Effector memory CD4-positive, alpha-beta T cell (primary cell): Measurements from ENCODE around the gene PHLDB2.

Experiments
- DNase-seq, 3 donors: peaks; one replicate each; pipeline ENCODE4 v3.0.0-alpha.2; 2020
- H3K27ac ChIP-seq: 2 replicates; pipeline ENCODE4 v1.7.0; 2013; ENCODE audit warnings: mild to moderate bottlenecking, low read length, moderate library complexity; ENCODE audit not compliant: insufficient read depth, poor library complexity, severe bottlenecking
- H3K27me3 ChIP-seq: replicated peaks from 2 replicates; pipeline ENCODE4 v1.7.0; 2013; ENCODE audit warnings: mild to moderate bottlenecking, low read length; ENCODE audit not compliant: insufficient read depth, control insufficient read depth, poor library complexity, severe bottlenecking
- H3K36me3 ChIP-seq: 2 replicates; pipeline ENCODE4 v1.7.0; 2013; ENCODE audit warnings: mild to moderate bottlenecking, low read length, moderate library complexity; ENCODE audit not compliant: control insufficient read depth, insufficient read depth
- H3K4me1 ChIP-seq: 2 replicates; pipeline ENCODE4 v1.7.0; 2013; ENCODE audit warnings: low read length, mild to moderate bottlenecking; ENCODE audit not compliant: control insufficient read depth, insufficient read depth, poor library complexity, severe bottlenecking
- H3K4me3 ChIP-seq: 2 replicates; pipeline ENCODE4 v1.7.0; 2013; ENCODE audit warnings: low read length, low read depth, mild to moderate bottlenecking; ENCODE audit not compliant: insufficient read depth, poor library complexity, severe bottlenecking
- H3K9me3 ChIP-seq: 2 replicates; pipeline ENCODE4 v1.7.0; 2013; ENCODE audit warnings: mild to moderate bottlenecking, low read length, moderate library complexity; ENCODE audit not compliant: control insufficient read depth

The PHLDB2 gene

DNA sequence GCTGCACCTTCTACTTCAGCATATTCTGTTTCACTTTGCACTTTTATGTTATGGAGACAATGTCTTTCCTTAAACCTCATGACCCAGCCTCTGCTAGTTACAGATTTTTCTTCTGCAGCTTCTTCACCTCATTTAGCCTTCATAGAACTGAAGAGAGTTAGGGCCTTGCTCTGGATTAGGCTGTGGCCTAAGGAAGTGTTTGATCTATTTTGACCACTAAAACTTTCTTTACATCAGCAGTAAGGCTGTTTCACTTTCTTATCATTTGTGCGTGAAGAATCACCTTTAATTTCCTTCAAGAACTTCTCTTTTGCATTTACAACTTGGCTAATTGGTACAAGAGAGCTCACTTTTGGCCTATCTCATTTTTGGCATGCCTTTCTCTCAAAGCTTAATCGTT lies 40.9 kb downstream of the PHLDB2 start:
- no peak for DNase-seq
- H3K36me3 ChIP-seq, result no peaks in the 10 kb centered on the region
- no peaks in the 10 kb centered on the region for H3K27me3 ChIP-seq
- H3K27ac ChIP-seq, result no peak overlapping the region
- H3K4me1 ChIP-seq, result no peaks in the 10 kb centered on the region
- H3K9me3 ChIP-seq, result no peaks in the 10 kb centered on the region
- H3K4me3 ChIP-seq, result no peak overlapping the region

DNA sequence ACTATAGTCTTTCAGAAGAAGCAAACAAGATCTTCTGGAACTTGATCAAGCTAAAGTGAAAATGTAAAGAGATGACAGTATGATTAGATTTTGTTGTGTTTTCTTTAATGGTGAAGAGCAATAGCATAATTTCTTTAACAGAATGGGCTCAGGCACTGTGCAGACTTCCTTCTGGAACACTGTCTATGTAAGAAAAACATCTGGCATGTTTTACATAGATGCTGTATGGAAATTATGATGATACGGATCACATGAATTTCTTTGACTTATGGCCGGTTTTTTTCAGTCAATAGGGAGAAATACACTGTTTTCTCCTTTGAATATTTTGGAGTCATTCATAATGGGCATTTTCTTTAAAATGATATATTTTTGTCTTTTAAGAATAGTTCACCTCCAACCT lies 42.6 kb downstream of the PHLDB2 start:
- DNase-seq, result no peak
- H3K4me3 ChIP-seq, result no peak overlapping the region
- no peak overlapping the region for H3K27ac ChIP-seq
- H3K27me3 ChIP-seq, result no peaks in the 10 kb centered on the region
- no peaks in the 10 kb centered on the region for H3K4me1 ChIP-seq
- H3K36me3 ChIP-seq, result no peaks in the 10 kb centered on the region
- no peaks in the 10 kb centered on the region for H3K9me3 ChIP-seq

DNA sequence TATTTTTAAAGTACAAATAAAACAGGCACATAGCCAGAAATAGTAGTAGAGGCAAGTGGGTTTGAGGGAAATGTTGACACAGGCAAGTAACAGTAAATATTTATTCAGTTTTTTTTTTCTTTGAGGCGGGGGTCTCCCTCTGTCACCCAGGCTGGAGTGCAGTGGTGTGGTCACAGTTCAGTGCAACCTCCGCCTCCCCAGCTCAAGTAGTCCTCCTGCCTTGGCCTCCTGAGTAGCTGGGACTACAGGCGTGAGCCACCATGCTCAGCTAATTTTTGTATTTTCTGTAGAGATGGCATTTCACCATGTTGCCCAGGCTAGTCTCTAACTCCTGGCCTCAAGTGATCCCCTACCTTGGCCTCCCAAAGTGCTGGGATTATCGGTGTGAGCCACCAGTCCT lies 43.5 kb downstream of the PHLDB2 start:
- no peak overlapping the region for H3K4me3 ChIP-seq
- no peaks in the 10 kb centered on the region for H3K27me3 ChIP-seq
- H3K9me3 ChIP-seq, result no peaks in the 10 kb centered on the region
- no peak for DNase-seq
- H3K27ac ChIP-seq, result no peak overlapping the region
- no peaks in the 10 kb centered on the region for H3K36me3 ChIP-seq
- H3K4me1 ChIP-seq, result no peaks in the 10 kb centered on the region

DNA sequence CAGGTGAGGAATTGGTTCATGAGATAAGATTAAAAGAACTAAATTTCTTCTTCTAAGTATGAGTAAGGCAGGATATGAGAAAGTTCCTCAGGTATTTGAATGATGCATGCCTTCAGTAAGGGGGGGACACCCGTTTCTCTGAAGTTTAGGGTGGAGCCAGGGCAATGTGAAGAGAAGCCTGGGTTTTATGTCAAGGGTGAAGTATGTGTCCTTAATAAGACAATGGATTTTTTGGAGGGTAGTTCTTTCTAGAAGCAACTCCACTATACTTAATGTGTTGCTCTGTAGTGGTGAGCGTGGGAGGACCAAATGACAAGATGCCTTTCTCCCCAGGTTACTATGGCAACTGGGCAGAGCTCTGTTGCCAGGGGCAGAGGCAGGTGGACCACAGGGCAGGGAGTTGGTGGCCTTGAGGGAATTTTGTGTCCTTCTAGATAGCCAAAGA lies 44.0 kb downstream of the PHLDB2 start:
- Histone ChIP-seq H3K4me1 (no peaks in the 10 kb centered on the region), H3K27ac (no peak overlapping the region), H3K27me3 (no peaks in the 10 kb centered on the region), H3K36me3 (no peaks in the 10 kb centered on the region), H3K9me3 (no peaks in the 10 kb centered on the region), H3K4me3 (no peak overlapping the region)
- DNase-seq, result no peak

DNA sequence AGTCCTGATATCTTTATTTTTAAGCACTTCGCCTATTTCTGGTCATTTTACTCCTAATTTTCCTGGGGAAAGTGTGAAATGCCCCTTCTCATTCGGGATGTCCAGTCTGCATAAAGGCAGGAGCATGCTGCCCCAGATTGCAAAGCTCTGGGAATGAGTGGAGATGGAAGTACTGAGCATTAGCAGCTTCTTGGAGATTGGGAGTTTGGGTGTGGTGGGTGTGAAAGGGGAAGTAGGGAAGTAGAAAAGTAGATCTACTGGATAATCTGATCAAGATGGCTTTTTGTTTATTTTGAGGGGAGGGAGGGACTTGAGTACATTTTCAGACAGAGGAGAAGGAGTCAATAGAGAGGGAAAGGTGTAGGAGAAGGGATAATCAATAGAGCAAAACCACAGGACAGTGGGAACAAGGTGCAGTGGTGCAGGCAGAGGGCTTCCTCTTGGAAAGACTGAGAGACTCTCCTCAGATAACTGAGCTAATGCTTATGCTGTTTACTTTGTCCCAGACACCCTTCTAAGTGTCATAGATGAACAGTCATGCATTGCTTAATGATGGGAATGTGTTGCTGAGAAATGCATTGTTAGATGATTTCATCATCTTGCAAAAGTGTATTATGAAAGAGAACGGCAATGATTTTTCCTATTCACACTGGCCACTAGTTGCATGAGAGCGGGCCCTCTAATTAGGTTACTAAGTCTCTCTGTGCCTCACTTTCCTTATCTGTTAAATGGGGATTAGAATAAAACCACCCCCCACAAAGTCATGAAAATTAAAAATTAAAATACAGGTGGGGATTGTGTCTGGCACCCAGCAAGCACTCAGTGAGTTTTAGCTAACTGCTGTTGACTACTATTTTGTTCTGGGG lies 45.5 kb downstream of the PHLDB2 start:
- no peak overlapping the region for H3K27ac ChIP-seq

DNA sequence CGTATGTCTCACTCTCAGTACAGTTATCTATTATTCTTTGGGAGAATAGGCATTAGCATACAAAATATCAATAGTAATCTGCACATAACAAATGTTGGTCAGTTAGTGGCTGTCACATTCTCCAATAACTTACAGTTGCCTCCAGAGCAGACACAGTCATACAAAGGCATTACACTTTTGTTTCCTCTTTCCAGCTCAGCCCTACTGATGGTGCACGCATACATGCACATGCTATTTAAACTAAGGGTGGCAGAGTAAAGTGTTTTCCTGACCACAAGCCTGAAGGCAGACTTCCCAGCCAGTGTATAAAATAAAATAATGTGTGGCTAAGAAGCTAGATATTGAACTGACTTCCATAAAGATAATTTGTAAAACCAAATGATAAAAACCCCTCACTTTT lies 47.6 kb downstream of the PHLDB2 start:
- Histone ChIP-seq H3K27ac (no peak overlapping the region), H3K27me3 (no peaks in the 10 kb centered on the region), H3K4me3 (no peak overlapping the region), H3K36me3 (no peaks in the 10 kb centered on the region), H3K4me1 (no peaks in the 10 kb centered on the region), H3K9me3 (no peaks in the 10 kb centered on the region)
- no peak for DNase-seq

More for the DNA sequence above, 45.5 kb downstream of the PHLDB2 start:
- no peaks in the 10 kb centered on the region for H3K9me3 ChIP-seq
- no peaks in the 10 kb centered on the region for H3K27me3 ChIP-seq
- no peak overlapping the region for H3K4me3 ChIP-seq
- H3K36me3 ChIP-seq, result no peaks in the 10 kb centered on the region
- no peaks in the 10 kb centered on the region for H3K4me1 ChIP-seq
- DNase-seq, result no peak

DNA sequence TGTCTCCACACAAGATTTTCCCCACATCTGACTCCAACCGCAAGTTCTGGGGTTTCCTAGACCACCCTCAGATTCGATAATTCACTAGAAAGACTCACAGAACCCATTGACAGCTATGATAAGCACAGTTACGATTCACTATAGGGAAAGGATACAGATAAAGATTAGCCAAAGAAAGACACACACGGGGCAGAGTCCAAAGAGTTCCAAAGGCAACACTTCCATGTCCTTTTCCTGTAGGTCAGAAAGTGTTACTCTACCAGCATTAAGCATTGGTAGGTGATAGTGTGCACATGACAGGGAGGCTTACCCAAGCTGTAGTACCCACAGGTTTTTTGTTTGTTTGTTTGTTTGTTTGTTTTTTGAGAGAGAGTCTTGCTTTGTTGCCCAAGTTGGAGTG lies 48.1 kb downstream of the PHLDB2 start:
- Histone ChIP-seq H3K36me3 (no peaks in the 10 kb centered on the region), H3K9me3 (no peaks in the 10 kb centered on the region), H3K27me3 (no peaks in the 10 kb centered on the region), H3K27ac (no peak overlapping the region), H3K4me1 (no peaks in the 10 kb centered on the region), H3K4me3 (no peak overlapping the region)
- DNase-seq, result no peak

DNA sequence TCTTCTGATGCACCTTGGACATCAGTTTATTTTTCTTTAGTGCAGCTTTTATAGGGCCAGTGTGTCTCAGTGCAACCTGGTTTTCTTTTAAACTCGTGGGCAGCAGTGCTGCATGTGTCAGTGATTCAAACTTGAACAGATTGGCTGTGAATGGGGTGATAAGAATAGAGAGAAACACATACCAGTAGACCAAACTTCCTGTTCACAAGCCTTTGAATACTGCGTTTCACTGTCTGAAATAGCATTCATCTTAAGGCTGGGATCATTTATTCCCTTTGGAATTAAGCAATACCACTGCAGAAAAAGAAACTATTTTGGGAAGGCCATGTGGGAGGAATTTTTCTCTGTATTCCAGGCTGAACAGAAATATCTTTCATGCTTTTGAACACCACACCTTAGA lies 51.7 kb downstream of the PHLDB2 start:
- no peak overlapping the region for H3K27ac ChIP-seq
- H3K9me3 ChIP-seq, result no peaks in the 10 kb centered on the region
- H3K4me3 ChIP-seq, result no peak overlapping the region
- no peaks in the 10 kb centered on the region for H3K4me1 ChIP-seq
- H3K27me3 ChIP-seq, result no peaks in the 10 kb centered on the region
- DNase-seq, result no peak
- H3K36me3 ChIP-seq, result no peaks in the 10 kb centered on the region

DNA sequence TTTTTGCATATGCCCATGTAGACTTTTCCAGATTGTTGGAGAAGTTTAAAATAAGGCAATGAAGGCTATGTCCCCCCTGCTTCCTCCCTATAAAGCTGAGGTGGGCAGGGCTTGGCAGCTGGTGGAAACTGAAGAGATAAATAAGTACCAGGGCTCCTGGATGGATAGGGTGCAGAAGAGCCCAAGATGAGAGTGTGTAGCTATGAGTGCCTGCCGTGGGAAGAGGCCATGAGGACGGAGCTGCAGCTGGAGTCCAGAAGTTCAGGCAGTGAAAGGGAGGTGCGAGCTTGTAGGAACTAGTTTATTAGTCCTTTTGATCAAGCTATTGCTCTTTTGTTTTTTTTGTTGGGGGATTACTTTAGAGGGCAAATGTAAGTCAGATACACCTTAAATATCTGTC lies 52.4 kb downstream of the PHLDB2 start:
- H3K4me1 ChIP-seq, result no peaks in the 10 kb centered on the region
- H3K9me3 ChIP-seq, result no peaks in the 10 kb centered on the region
- H3K4me3 ChIP-seq, result no peak overlapping the region
- H3K36me3 ChIP-seq, result no peaks in the 10 kb centered on the region
- no peaks in the 10 kb centered on the region for H3K27me3 ChIP-seq
- no peak overlapping the region for H3K27ac ChIP-seq
- DNase-seq, result no peak

DNA sequence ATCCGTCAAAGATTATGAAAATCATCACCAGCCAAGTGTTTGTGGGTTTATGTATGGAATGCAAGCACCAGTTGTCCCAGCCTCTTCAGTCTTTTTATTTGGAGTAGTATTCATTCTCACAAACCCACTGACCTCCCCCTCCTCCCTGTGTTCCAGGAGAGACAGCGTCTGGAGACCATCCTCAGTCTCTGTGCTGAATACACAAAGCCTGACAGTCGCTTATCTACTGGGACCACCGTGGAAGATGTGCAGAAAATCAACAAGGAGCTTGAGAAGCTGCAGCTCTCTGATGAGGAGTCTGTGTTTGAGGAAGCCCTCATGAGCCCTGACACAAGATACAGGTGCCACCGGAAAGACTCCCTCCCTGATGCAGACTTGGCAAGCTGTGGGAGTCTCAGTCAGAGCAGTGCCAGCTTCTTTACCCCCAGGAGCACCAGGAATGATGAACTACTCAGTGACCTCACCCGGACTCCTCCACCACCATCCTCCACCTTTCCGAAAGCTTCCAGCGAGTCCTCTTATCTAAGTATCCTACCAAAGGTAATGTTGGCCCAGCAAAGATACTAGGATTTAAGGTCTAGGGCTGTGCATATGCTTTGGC lies 54.2 kb downstream of the PHLDB2 start:
- no peak overlapping the region for H3K4me3 ChIP-seq
- no peak for DNase-seq
- H3K9me3 ChIP-seq, result no peaks in the 10 kb centered on the region
- H3K4me1 ChIP-seq, result no peaks in the 10 kb centered on the region
- H3K27me3 ChIP-seq, result no peaks in the 10 kb centered on the region
- no peaks in the 10 kb centered on the region for H3K36me3 ChIP-seq
- H3K27ac ChIP-seq, result no peak overlapping the region
